Astrocyte (in vitro differentiated cells and primary cell): ENCODE data around the gene CLCN5. TPM values are rescaled to one million over a fixed set of nuclear protein-coding genes. Genes with fewer than 3 reads are reported as not detected.

Experiments
- DNase-seq: peaks from one replicate; pipeline ENCODE4 v3.0.0-alpha.2; 2010; ENCODE audit warnings: low read depth
- FAIRE-seq: peaks from 2 replicates; lab custom pipeline; 2011; peaks lifted over from hg19 to GRCh38; lab: Jason Lieb, UNC
- H2AFZ ChIP-seq: 2 replicates; pipeline ENCODE4 v1.6.0; 2012; ENCODE audit warnings: low read depth, low read length, inconsistent platforms
- H3K27ac ChIP-seq: 2 replicates; pipeline ENCODE4 v1.5.1; 2011; ENCODE audit warnings: low read depth, low read length, inconsistent platforms
- H3K27me3 ChIP-seq: 2 replicates; pipeline ENCODE4 v1.6.0; 2011; ENCODE audit warnings: low read length, inconsistent platforms; ENCODE audit not compliant: insufficient read depth
- H3K36me3 ChIP-seq: 2 replicates; pipeline ENCODE4 v1.5.1; 2011; ENCODE audit warnings: low read length, inconsistent platforms; ENCODE audit not compliant: insufficient read depth
- H3K4me1 ChIP-seq: 2 replicates; pipeline ENCODE4 v1.5.1; 2011; ENCODE audit warnings: low read length, inconsistent platforms; ENCODE audit not compliant: insufficient read depth
- H3K4me2 ChIP-seq: 2 replicates; pipeline ENCODE4 v1.6.0; 2012; ENCODE audit warnings: low read length, inconsistent platforms
- H3K4me3 ChIP-seq: 2 replicates; pipeline ENCODE4 v1.5.1; 2011; ENCODE audit warnings: low read depth, mild to moderate bottlenecking, low read length, inconsistent platforms; ENCODE audit not compliant: insufficient read depth
- H3K79me2 ChIP-seq: 2 replicates; pipeline ENCODE4 v1.6.0; 2012; ENCODE audit warnings: mild to moderate bottlenecking, low read length, inconsistent platforms; ENCODE audit not compliant: insufficient read depth
- H3K9ac ChIP-seq: 2 replicates; pipeline ENCODE4 v1.6.0; 2012; ENCODE audit warnings: mild to moderate bottlenecking, low read length, inconsistent platforms
- H3K9me3 ChIP-seq: 2 replicates; pipeline ENCODE4 v1.5.1; 2012; ENCODE audit warnings: low read depth, mild to moderate bottlenecking, low read length, inconsistent platforms; ENCODE audit not compliant: insufficient read depth
- H4K20me1 ChIP-seq: 2 replicates; pipeline ENCODE4 v1.6.0; 2012; ENCODE audit warnings: low read length, inconsistent platforms; ENCODE audit not compliant: insufficient read depth
- H3K27ac Mint-ChIP-seq: one replicate; pipeline ENCODE4 v1.8.0; 2021; ENCODE audit warnings: mild to moderate bottlenecking, mixed read lengths; ENCODE audit not compliant: unreplicated experiment
- H3K27me3 Mint-ChIP-seq: one replicate; pipeline ENCODE4 v1.8.0; 2021; ENCODE audit warnings: low read depth, mixed read lengths; ENCODE audit not compliant: unreplicated experiment
- H3K36me3 Mint-ChIP-seq: one replicate; pipeline ENCODE4 v1.8.0; 2021; ENCODE audit warnings: low read depth, mixed read lengths; ENCODE audit not compliant: unreplicated experiment
- H3K4me1 Mint-ChIP-seq: one replicate; pipeline ENCODE4 v1.8.0; 2021; ENCODE audit warnings: low read depth, mixed read lengths; ENCODE audit not compliant: unreplicated experiment
- H3K4me3 Mint-ChIP-seq: one replicate; pipeline ENCODE4 v1.8.0; 2021; ENCODE audit warnings: mild to moderate bottlenecking, moderate library complexity, mixed read lengths; ENCODE audit not compliant: unreplicated experiment
- H3K9me3 Mint-ChIP-seq: one replicate; pipeline ENCODE4 v1.8.0; 2021; ENCODE audit warnings: mild to moderate bottlenecking, mixed read lengths; ENCODE audit not compliant: unreplicated experiment
- CTCF ChIP-seq: IDR thresholded peaks from 2 replicates; pipeline ENCODE4 v1.5.1; 2011; ENCODE audit warnings: low read depth, mild to moderate bottlenecking, inconsistent platforms, low read length, moderate library complexity; ENCODE audit not compliant: insufficient read depth
- EZH2 ChIP-seq: IDR thresholded peaks from 2 replicates; pipeline ENCODE4 v1.6.1; 2012; ENCODE audit warnings: mild to moderate bottlenecking, low read length, inconsistent platforms; ENCODE audit not compliant: insufficient read depth
- total RNA-seq: library from RNA; stranded (reverse); gene quantifications from 2 replicates; pipeline ENCODE4 v1.2.1, GENCODE V29; 2021

CLCN5 gene
- total RNA-seq, 1 donor from 2014 or later: 16.7 TPM

- FAIRE-seq: no peak
- H3K9me3 ChIP-seq: no peaks in the 10 kb centered on the region
Measured at GRCh38 chrX:50098241-50098640, 175.8 kb downstream of the CLCN5 start.

GRCh38 chrX:50098749-50099148 is 176.4 kb downstream of the CLCN5 start:
- no peak overlapping the region for H3K4me2 ChIP-seq
- TF ChIP-seq EZH2 (no peak), CTCF (no peak)
- DNase-seq (no peak), FAIRE-seq (no peak)
- Mint-ChIP-seq H3K4me3 (no peak overlapping the region), H3K4me1 (no peaks in the 10 kb centered on the region), H3K27me3 (no peaks in the 10 kb centered on the region), H3K36me3 (no peaks in the 10 kb centered on the region), H3K9me3 (no peaks in the 10 kb centered on the region), H3K27ac (no peak overlapping the region)
- no peaks in the 10 kb centered on the region for H3K79me2 ChIP-seq
- H3K4me3 ChIP-seq: no peak overlapping the region
- no peaks in the 10 kb centered on the region for H4K20me1 ChIP-seq
- no peaks in the 10 kb centered on the region for H3K9me3 ChIP-seq
- no peaks in the 10 kb centered on the region for H3K36me3 ChIP-seq
- H3K27me3 ChIP-seq: no peaks in the 10 kb centered on the region
- H3K9ac ChIP-seq: no peak overlapping the region
- no peaks in the 10 kb centered on the region for H3K4me1 ChIP-seq
- no peak overlapping the region for H2AFZ ChIP-seq
- H3K27ac ChIP-seq: no peak overlapping the region

More at GRCh38 chrX:50098241-50098640, 175.8 kb downstream of the CLCN5 start:
- Histone ChIP-seq H2AFZ (no peak overlapping the region), H3K4me3 (no peak overlapping the region), H3K9ac (no peak overlapping the region), H3K4me1 (no peaks in the 10 kb centered on the region), H3K79me2 (no peaks in the 10 kb centered on the region), H4K20me1 (no peaks in the 10 kb centered on the region), H3K4me2 (no peak overlapping the region), H3K27me3 (no peaks in the 10 kb centered on the region), H3K27ac (no peak overlapping the region), H3K36me3 (no peaks in the 10 kb centered on the region)
- no peak for TF ChIP-seq CTCF
- no peak for TF ChIP-seq EZH2
- Mint-ChIP-seq H3K27me3 (no peaks in the 10 kb centered on the region), H3K9me3 (no peaks in the 10 kb centered on the region), H3K36me3 (no peaks in the 10 kb centered on the region), H3K4me3 (no peak overlapping the region), H3K27ac (no peak overlapping the region), H3K4me1 (no peaks in the 10 kb centered on the region)
- DNase-seq: no peak

- no peaks in the 10 kb centered on the region for H3K9me3 ChIP-seq
- no peak overlapping the region for H3K4me3 ChIP-seq
- no peak overlapping the region for H2AFZ ChIP-seq
- no peak overlapping the region for H3K27ac ChIP-seq
- H3K27ac Mint-ChIP-seq: no peak overlapping the region
- no peak overlapping the region for H3K4me2 ChIP-seq
- H3K79me2 ChIP-seq: no peaks in the 10 kb centered on the region
- no peaks in the 10 kb centered on the region for H3K27me3 Mint-ChIP-seq
- no peak for FAIRE-seq
- no peaks in the 10 kb centered on the region for H3K36me3 ChIP-seq
- H3K9ac ChIP-seq: no peak overlapping the region
- H3K27me3 ChIP-seq: no peaks in the 10 kb centered on the region
- TF ChIP-seq CTCF: no peak
- TF ChIP-seq EZH2: no peak
- no peaks in the 10 kb centered on the region for H3K4me1 Mint-ChIP-seq
- no peaks in the 10 kb centered on the region for H3K9me3 Mint-ChIP-seq
- no peaks in the 10 kb centered on the region for H4K20me1 ChIP-seq
- H3K36me3 Mint-ChIP-seq: no peaks in the 10 kb centered on the region
- no peaks in the 10 kb centered on the region for H3K4me1 ChIP-seq
- no peak overlapping the region for H3K4me3 Mint-ChIP-seq
- DNase-seq: no peak
Measured at GRCh38 chrX:50099331-50099730, 176.9 kb downstream of the CLCN5 start.
